OCI-LY3 (cell line): ENCODE results near the gene RTN4IP1.

ENCODE experiments used
- H2AFZ ChIP-seq: fragments of 200-600, 300-600 bp; shearing (Covaris generic); 2 replicates; pipeline ENCODE4 v1.6.0; 2014; ENCODE audit warnings: antibody characterized with exemption, low read depth, low read length
- H3K27ac ChIP-seq: fragments of 200-600, 300-600 bp; sonication (generic); 2 replicates; pipeline ENCODE4 v1.5.1; 2014; ENCODE audit warnings: mild to moderate bottlenecking, low read length, moderate library complexity, mixed read lengths
- H3K27me3 ChIP-seq: fragments of 200-600, 300-600 bp; sonication (generic); 2 replicates; pipeline ENCODE4 v1.6.1; 2014; ENCODE audit warnings: low read depth, low read length, mixed read lengths
- H3K36me3 ChIP-seq: fragments of 200-600, 300-600 bp; sonication (generic); replicated peaks from 2 replicates; pipeline ENCODE3; 2014; ENCODE audit warnings: low read depth, low read length, mixed read lengths
- H3K4me1 ChIP-seq: fragments of 300-600, 200-600 bp; sonication (generic); 2 replicates; pipeline ENCODE4 v1.6.1; 2014; ENCODE audit warnings: low read length, mixed read lengths
- H3K4me2 ChIP-seq: fragments of 200-600, 300-600 bp; sonication (generic); 2 replicates; pipeline ENCODE4 v1.6.1; 2014; ENCODE audit warnings: low read length, mixed read lengths
- H3K4me3 ChIP-seq: fragments of 300-600, 200-600 bp; sonication (generic); 2 replicates; pipeline ENCODE4 v1.5.1; 2014; ENCODE audit warnings: antibody characterized with exemption, mild to moderate bottlenecking, low read length, moderate library complexity
- H3K79me2 ChIP-seq: fragments of 300-600, 200-600 bp; shearing (Covaris generic); 2 replicates; pipeline ENCODE4 v1.6.1; 2014; ENCODE audit warnings: mild to moderate bottlenecking, low read length, mixed read lengths
- H3K9ac ChIP-seq: fragments of 300-600, 200-600 bp; shearing (Covaris generic); 2 replicates; pipeline ENCODE4 v1.6.0; 2014; ENCODE audit warnings: mild to moderate bottlenecking, low read length, moderate library complexity
- H3K9me3 ChIP-seq: fragments of 200-600, 300-600 bp; shearing (Covaris generic); 2 replicates; pipeline ENCODE4 v1.6.1; 2014; ENCODE audit warnings: low read length, mixed read lengths; ENCODE audit not compliant: insufficient read depth
- H4K20me1 ChIP-seq: fragments of 200-600, 300-600 bp; sonication (generic); 2 replicates; pipeline ENCODE4 v1.6.1; 2016; ENCODE audit warnings: low read length, mixed read lengths; ENCODE audit not compliant: insufficient read depth
- CTCF ChIP-seq: fragments of 200-600, 300-600 bp; sonication (generic); IDR thresholded peaks from 2 replicates; pipeline ENCODE4 v1.5.1; 2014; ENCODE audit warnings: antibody characterized with exemption, low read length, low read depth
- EZH2phosphoT487 ChIP-seq: fragments of 200-600 bp; shearing (Covaris generic); IDR thresholded peaks from 2 replicates; pipeline ENCODE4 v1.6.1; 2018; ENCODE audit warnings: antibody characterized with exemption, mixed run types, low read depth

The RTN4IP1 gene

GRCh38 chr6:106572875-106573585 is 56.3 kb downstream of the RTN4IP1 start:
- H4K20me1 ChIP-seq, result no peaks in the 10 kb centered on the region
- TF ChIP-seq CTCF, result no peak
- no peak for TF ChIP-seq EZH2phosphoT487
- H3K9me3 ChIP-seq, result no peaks in the 10 kb centered on the region
- no peak overlapping the region for H3K27ac ChIP-seq
- no peak overlapping the region for H3K4me2 ChIP-seq
- H3K9ac ChIP-seq, result no peak overlapping the region
- no peaks in the 10 kb centered on the region for H3K27me3 ChIP-seq
- H2AFZ ChIP-seq, result no peak overlapping the region
- H3K4me3 ChIP-seq, result no peak overlapping the region
- no peaks in the 10 kb centered on the region for H3K4me1 ChIP-seq
- H3K79me2 ChIP-seq, result no peaks in the 10 kb centered on the region
- peaks cover 19% of the 10 kb centered on the region for H3K36me3 ChIP-seq

- H3K79me2 ChIP-seq, result no peaks in the 10 kb centered on the region
- no peak overlapping the region for H3K9ac ChIP-seq
- TF ChIP-seq CTCF (no peak), EZH2phosphoT487 (no peak)
- H2AFZ ChIP-seq, result no peak overlapping the region
- H3K4me1 ChIP-seq, result no peaks in the 10 kb centered on the region
- H3K27ac ChIP-seq, result no peak overlapping the region
- no peaks in the 10 kb centered on the region for H4K20me1 ChIP-seq
- no peak overlapping the region for H3K4me3 ChIP-seq
- H3K9me3 ChIP-seq, result no peaks in the 10 kb centered on the region
- H3K27me3 ChIP-seq, result no peaks in the 10 kb centered on the region
- no peak overlapping the region for H3K4me2 ChIP-seq
- H3K36me3 ChIP-seq, result peaks cover 24% of the 10 kb centered on the region
These were observed 56.9 kb downstream of the RTN4IP1 start for GRCh38 chr6:106572436-106572835.

GRCh38 chr6:106569428-106569827 is 59.9 kb downstream of the RTN4IP1 start:
- Histone ChIP-seq H3K9me3 (no peaks in the 10 kb centered on the region), H3K9ac (no peak overlapping the region), H3K4me3 (no peak overlapping the region), H3K27ac (no peak overlapping the region), H3K27me3 (no peaks in the 10 kb centered on the region), H2AFZ (no peak overlapping the region), H3K79me2 (no peaks in the 10 kb centered on the region), H3K36me3 (peaks cover 43% of the 10 kb centered on the region), H3K4me1 (no peaks in the 10 kb centered on the region), H4K20me1 (no peaks in the 10 kb centered on the region), H3K4me2 (no peak overlapping the region)
- TF ChIP-seq CTCF (no peak), EZH2phosphoT487 (no peak)

GRCh38 chr6:106568530-106568929 is 60.8 kb downstream of the RTN4IP1 start:
- no peaks in the 10 kb centered on the region for H3K79me2 ChIP-seq
- H3K27me3 ChIP-seq, result no peaks in the 10 kb centered on the region
- no peaks in the 10 kb centered on the region for H3K4me1 ChIP-seq
- H3K27ac ChIP-seq, result no peak overlapping the region
- H3K36me3 ChIP-seq, result peaks cover 49% of the 10 kb centered on the region
- no peaks in the 10 kb centered on the region for H3K9me3 ChIP-seq
- H3K9ac ChIP-seq, result no peak overlapping the region
- TF ChIP-seq EZH2phosphoT487, result no peak
- TF ChIP-seq CTCF, result no peak
- H3K4me2 ChIP-seq, result no peak overlapping the region
- H3K4me3 ChIP-seq, result no peak overlapping the region
- no peak overlapping the region for H2AFZ ChIP-seq
- H4K20me1 ChIP-seq, result no peaks in the 10 kb centered on the region
